Mucosa of descending colon (tissue), 3 donors: ENCODE data around the gene VDR. TPM values are rescaled to one million over a fixed set of nuclear protein-coding genes. Genes with fewer than 3 reads are reported as not detected.
A peak's percentile ranks its signal among the peaks of the same experiment; 100 is the strongest.

ENCODE experiments used
- ATAC-seq: fragments of 200-7000 bp; cut with Tn5 transposase; one replicate; pipeline ENCODE4 v1.9.1; 2020; ENCODE audit warnings: mild to moderate bottlenecking, moderate library complexity
- DNase-seq, 3 donors: peaks; one replicate each; pipeline ENCODE4 v3.0.0-alpha.2; 2020
- H3K36me3 ChIP-seq: fragments of 200-600 bp; one replicate; pipeline ENCODE4 v1.8.0; 2021; ENCODE audit warnings: low read depth, mild to moderate bottlenecking
- H3K4me1 ChIP-seq: fragments of 200-600 bp; one replicate; pipeline ENCODE4 v1.8.0; 2021; ENCODE audit warnings: low read depth, mild to moderate bottlenecking
- H3K4me3 ChIP-seq: fragments of 200-600 bp; one replicate; pipeline ENCODE4 v1.8.0; 2021; ENCODE audit warnings: mild to moderate bottlenecking
- H3K9me3 ChIP-seq: fragments of 200-600 bp; one replicate; pipeline ENCODE4 v1.8.0; 2021; ENCODE audit warnings: mild to moderate bottlenecking
- CTCF ChIP-seq: fragments of 200-600 bp; IDR thresholded peaks from one replicate; pipeline ENCODE4 v1.8.0; 2022; ENCODE audit warnings: antibody characterized with exemption, mild to moderate bottlenecking
- intact Hi-C, 2 donors: fragments of 100-400 bp; cut with DNase I in 1 of 2; cut with micrococcal nuclease in 1 of 2; formaldehyde crosslinking; loops; one replicate each; pipeline versions ENCODE4 v1.11.0 to v1.11.1; 2022; cut with DNase I, micrococcal nuclease
- total RNA-seq, 3 donors: library from RNA; stranded (reverse); fragmentation: NEBNext Ultra II Directional in 2 of 3; extraction: Animal tissue kit (Norgen Biotek cat#: 25700) in 2 of 3; gene quantifications; one replicate each; pipeline versions ENCODE4 v1.2.1 to v1.2.4, GENCODE V29; 2021 to 2023
- donor health status: DM: no; HTN: no; CAD: no; lungs with moderate emphysema.
- donor health status: DM: no; HTN: no; CAD: no.
- donor health status: DM: no; HTN: yes; CAD: no.

Gene VDR
- total RNA-seq, 3 donors from 2014 or later, result 69.5 to 175 (median 162) TPM

DNA sequence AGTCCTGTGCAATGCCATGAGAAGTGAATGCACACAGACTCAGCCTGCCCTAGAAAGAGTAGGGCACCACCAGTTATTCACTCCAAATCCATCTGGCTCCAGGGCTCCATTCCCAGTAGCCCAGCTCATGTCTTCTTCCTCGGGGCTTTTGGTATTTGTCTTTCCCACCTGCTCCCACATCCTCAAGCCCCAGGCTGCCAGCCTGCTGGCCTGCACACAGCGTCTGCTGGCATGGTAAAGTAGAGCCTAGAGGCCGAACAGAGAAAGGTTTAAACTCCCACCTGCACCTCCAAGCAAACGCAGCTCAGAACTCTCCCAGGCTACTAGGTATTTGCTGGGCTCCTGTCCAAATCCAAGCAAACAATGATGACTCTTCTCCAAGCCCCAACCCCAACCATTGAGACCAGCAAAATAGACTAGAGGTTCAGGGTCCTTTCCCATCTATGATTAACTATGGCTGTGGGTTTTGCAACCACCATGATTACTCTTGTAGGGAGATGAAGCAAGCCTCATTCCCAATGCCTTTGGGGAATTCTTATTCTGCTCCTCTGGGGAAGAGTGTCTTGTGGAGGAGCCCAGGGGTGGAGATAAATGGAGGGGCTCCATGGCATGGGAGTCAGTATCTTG is 5.2 kb upstream of the VDR start:
- no peaks in the 10 kb centered on the region for H3K9me3 ChIP-seq
- ATAC-seq, result no peak
- H3K4me3 ChIP-seq, result no peak overlapping the region
- H3K4me1 ChIP-seq, result peaks cover 34% of the 10 kb centered on the region
- no peak for TF ChIP-seq CTCF
- no peaks in the 10 kb centered on the region for H3K36me3 ChIP-seq
- intact Hi-C loops, result loop anchor here in 1 of 2 donors (10.0 kb wide), 1 partner anchor 45 kb away; no protein-coding TSS in a partner anchor
- no peak for DNase-seq

- intact Hi-C loops, result loop anchor here in 1 of 2 donors (10.0 kb wide), 1 partner anchor 46 kb away; no protein-coding TSS in a partner anchor
- no peak for ATAC-seq
- H3K4me3 ChIP-seq, result no peak overlapping the region
- peaks cover 36% of the 10 kb centered on the region for H3K4me1 ChIP-seq
- no peak for TF ChIP-seq CTCF
- no peaks in the 10 kb centered on the region for H3K36me3 ChIP-seq
- DNase-seq, result no peak
- no peaks in the 10 kb centered on the region for H3K9me3 ChIP-seq
Observed at GRCh38 chr12:47908738-47909137, 3.9 kb upstream of the VDR start.

DNA sequence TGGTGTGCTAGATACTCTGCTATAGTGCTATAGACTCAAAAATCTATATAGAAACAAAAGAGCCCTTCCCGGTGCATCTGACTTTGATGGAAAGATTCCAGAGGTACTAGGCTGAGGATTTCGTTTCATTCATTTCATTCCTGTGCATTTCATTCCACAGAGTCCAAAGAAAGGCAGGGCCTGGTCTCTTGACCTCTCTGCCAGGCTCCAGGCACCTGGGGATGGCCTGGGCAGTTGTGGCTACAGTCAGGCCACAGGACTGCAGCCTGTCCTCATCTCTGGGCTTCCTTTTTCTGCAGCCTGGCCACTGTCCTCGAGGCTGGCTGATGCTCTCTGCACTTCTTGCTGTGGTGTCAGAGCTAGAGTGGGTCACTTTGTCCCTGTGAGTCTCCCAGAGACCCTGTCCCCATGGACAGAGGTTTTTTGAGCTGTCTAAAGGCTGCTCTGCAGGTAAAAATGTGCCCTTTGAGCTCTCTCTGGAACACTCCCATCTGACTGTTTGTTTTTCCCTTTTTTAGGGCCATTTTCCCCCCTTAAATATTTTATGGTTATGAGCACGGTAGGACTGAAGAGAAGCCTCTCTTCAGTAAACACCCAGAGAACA is 3.2 kb upstream of the VDR start:
- no peaks in the 10 kb centered on the region for H3K36me3 ChIP-seq
- ATAC-seq (peak; percentile 23), DNase-seq (peak in 2 of 3 donors; percentile 44 to 50)
- intact Hi-C loops, result loop anchor here in 1 of 2 donors (10.0 kb wide), 1 partner anchor 47 kb away; no protein-coding TSS in a partner anchor
- no peak for TF ChIP-seq CTCF
- no peaks in the 10 kb centered on the region for H3K9me3 ChIP-seq
- H3K4me1 ChIP-seq, result peaks cover 42% of the 10 kb centered on the region
- no peak overlapping the region for H3K4me3 ChIP-seq

DNA sequence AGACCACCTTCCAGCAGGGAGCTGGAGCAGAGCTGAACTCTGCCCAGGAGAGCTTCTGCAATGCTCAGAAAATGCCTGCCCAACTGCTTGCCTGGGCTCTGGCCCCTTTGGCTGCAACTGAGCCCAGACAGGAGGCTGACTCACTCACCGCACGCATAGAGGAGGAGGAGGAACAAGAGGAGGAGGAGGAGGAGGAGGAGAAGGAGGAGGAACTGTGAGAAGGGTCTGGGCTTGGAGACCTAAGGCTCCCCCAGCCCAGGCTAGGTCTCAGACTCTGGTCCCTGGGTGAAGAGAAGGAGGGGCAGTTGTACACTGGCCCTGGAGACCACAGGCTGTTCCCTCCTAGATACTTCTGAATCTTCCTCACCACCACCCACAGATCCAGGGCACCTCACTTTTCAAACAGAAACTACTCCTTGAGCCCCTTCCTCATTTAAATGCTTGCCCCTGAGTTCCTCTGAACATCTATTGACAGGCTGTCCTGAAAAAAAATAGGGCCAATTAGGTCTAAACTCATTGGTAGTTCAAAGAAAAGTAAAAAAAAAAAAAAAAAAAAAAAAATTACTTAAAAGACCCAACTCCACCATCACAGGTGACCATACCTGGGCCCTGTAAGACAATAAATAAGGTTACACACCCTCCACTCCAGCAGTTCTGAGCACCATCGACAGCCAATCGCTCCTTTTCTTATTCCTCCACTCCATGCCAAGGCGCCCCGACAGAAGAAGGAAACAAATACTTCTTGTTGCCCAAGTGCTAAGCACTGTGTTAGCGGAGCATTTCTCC is 674 bp downstream of the VDR start:
- intact Hi-C loops, result loop anchor here in 1 of 2 donors (10.0 kb wide), 1 partner anchor 51 kb away; no protein-coding TSS in a partner anchor
- Histone ChIP-seq H3K9me3 (no peaks in the 10 kb centered on the region), H3K36me3 (no peaks in the 10 kb centered on the region), H3K4me3 (peak overlapping the region; percentile 36), H3K4me1 (peaks cover 56% of the 10 kb centered on the region)
- no peak for TF ChIP-seq CTCF
- DNase-seq (peak; percentile 71 to 84 (median 77)), ATAC-seq (peak; percentile 53)

DNA sequence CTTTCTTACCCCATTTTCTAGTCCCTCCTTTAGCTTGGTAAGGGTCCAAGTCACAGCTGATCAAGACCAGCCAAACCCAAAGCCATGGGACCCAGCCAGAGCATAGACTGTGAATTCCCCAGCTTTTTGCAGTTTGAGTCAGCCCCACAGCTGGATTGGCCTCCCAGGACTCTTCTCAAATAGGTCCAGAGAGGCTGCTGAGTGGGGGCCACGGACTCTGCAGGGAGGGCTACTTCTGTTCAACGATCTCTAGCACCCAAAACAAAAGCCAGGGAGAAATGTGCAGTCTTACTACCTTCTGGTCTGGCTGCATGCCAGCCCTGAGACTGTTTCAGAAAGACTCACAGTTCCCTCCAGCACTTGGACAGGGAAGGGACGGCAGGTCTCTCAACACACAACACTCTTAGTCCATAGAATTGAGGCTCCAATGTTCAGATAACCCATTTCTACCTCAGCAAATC is 1.6 kb downstream of the VDR start:
- H3K36me3 ChIP-seq, result no peaks in the 10 kb centered on the region
- peaks cover 54% of the 10 kb centered on the region for H3K4me1 ChIP-seq
- no peaks in the 10 kb centered on the region for H3K9me3 ChIP-seq
- peak overlapping the region; percentile 19 for H3K4me3 ChIP-seq
- TF ChIP-seq CTCF, result no peak
- no peak for ATAC-seq
- intact Hi-C loops, result loop anchor here in 1 of 2 donors (10.0 kb wide), 1 partner anchor 52 kb away; no protein-coding TSS in a partner anchor
- DNase-seq, result peak in 2 of 3 donors; percentile 65 to 79
